NB4 (cell line): ENCODE data around the gene STK10.

Experiments used
- CTCF ChIP-seq: IDR thresholded peaks from one replicate; pipeline ENCODE4 v1.5.1; 2012; ENCODE audit warnings: low read depth, low read length
- MYC ChIP-seq: IDR thresholded peaks from 2 replicates; pipeline ENCODE4 v1.6.1; 2011; ENCODE audit warnings: low read depth, low read length

GRCh38 chr5:172093965-172094364, 94.1 kb downstream of the STK10 start:
- no peak for TF ChIP-seq CTCF
- TF ChIP-seq MYC: no peak
